Superior temporal gyrus (tissue), 1 donor: ENCODE measurements around the gene DHX38.
A peak's percentile ranks its signal among the peaks of the same experiment; 100 is the strongest.

Experiments used
- DNase-seq: peaks from one replicate; pipeline ENCODE4 v3.0.0-alpha.2; 2016; ENCODE audit errors: extremely low spot score

Gene DHX38

DNA sequence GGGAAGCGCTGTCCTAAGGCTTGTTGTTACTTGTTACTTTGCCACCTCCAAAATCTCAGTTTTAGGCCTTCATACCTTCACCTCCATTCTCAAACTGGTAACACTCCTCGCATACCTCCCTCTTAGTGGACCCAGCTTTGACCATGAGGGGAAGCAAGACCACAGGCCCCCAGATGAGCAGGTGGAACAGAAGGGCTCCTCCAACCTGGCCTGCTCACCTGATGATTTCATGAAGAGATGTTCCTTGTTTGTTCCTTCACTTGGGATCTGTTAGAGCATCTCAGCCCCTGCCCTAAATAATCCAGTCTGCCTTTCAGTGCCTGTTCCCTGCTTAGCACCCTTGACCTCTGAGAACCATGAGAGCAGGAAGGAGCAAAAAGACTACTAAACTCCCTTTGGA, 28.7 kb downstream of the DHX38 start:
- no peak for DNase-seq

DNA sequence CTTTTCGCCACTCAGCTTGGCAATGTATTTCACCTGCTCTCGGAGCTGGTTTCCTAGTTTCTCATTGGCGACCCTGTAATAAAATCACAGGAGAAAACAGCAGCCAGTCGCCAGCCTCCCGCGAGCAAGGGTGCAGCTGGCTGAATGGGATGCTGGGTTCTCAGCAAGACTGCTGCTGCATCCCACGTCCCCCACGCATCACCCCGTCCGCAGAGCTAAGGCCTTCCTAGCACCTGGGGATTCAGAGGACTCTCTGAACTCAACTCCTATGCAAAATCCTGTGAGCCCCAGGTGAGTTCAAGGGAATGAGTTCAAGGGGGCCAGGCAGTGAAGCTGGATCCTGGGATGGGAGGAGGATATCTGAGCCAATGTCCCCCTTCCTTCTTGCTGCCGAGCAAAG, 29.3 kb downstream of the DHX38 start:
- DNase-seq: no peak

- DNase-seq: no peak
Measured at GRCh38 chr16:72123426-72123825, 29.8 kb downstream of the DHX38 start.

- DNase-seq: no peak
Measured at GRCh38 chr16:72124148-72124547, 30.5 kb downstream of the DHX38 start.

- DNase-seq: peak; percentile 86
Measured at GRCh38 chr16:72124761-72125634, 31.4 kb downstream of the DHX38 start.

GRCh38 chr16:72125635-72126428, 32.2 kb downstream of the DHX38 start:
- no peak for DNase-seq

DNA sequence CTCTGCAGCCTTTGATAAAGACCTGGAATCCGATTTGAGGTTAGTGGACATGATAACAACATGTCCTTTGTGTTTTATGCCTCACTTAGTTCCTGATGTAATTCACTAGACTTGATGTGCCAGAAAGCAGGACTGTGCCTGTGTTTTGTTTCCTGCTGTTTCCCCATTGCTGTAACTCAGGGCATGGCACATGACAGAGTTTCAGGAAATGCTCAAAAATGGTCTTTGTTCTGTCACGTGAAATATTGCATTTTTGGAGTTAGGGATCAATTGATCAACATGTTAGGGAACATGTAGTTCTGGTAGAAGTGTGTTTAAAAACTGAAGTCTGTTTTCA, 32.8 kb downstream of the DHX38 start:
- DNase-seq: peak; percentile 18

- no peak for DNase-seq
Measured at GRCh38 chr16:72128701-72129100, 35.1 kb downstream of the DHX38 start.

DNA sequence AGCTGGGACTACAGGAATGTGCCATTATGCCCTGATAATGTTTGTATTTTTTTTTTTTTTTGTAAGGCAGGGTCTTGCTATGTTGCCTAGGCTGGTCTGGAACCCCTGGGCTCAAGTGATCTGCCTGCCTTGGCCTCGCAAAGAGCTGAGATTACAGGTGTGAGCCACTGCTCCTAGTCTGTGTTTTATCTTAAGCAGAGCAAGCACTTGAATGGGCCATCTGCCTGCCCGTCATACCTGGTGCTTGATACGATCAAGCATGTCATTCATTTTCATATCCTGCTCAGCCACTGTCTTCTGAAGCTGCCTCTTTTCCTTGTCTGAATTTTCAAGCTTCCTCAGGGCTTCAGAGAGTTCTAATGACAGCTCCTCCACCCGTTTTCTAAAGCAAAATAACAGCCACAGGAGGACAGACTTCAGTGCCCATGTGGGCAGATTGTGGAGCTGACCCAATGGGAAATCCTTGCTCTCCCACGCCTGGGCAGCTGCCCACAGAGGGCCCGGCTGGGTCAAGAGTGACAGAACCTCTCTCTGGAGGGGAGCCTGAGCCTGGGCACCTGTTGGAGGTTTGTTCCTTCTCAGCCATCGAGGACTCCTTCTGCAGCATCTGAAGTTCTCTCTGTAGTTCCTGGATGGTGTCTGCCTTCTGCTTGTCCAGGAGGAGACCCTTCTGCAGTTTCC, 36.5 kb downstream of the DHX38 start:
- DNase-seq: no peak

- DNase-seq: no peak
Measured at GRCh38 chr16:72131036-72131435, 37.4 kb downstream of the DHX38 start.

DNA sequence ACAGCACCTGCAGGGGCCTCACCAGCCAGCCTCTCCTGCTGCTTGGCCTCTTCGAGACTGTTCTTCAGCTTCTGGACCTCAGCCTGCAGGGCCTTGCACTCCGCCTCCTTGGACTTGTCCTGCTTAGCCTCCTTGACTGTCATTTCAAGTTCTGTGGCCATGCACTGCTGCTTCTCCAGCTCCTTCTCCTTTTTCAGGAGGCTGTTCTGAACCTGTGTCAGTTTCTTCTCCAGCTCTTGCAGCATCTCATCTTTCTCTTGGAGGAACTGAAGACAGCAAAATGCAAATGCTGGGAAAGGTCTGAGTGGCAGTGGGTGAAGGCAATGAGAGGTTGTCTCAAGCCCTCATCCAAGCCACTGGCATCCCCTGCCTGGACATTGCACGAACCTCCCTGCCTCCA, 39.1 kb downstream of the DHX38 start:
- DNase-seq: no peak

GRCh38 chr16:72134507-72134906, 40.9 kb downstream of the DHX38 start:
- no peak for DNase-seq

DNA sequence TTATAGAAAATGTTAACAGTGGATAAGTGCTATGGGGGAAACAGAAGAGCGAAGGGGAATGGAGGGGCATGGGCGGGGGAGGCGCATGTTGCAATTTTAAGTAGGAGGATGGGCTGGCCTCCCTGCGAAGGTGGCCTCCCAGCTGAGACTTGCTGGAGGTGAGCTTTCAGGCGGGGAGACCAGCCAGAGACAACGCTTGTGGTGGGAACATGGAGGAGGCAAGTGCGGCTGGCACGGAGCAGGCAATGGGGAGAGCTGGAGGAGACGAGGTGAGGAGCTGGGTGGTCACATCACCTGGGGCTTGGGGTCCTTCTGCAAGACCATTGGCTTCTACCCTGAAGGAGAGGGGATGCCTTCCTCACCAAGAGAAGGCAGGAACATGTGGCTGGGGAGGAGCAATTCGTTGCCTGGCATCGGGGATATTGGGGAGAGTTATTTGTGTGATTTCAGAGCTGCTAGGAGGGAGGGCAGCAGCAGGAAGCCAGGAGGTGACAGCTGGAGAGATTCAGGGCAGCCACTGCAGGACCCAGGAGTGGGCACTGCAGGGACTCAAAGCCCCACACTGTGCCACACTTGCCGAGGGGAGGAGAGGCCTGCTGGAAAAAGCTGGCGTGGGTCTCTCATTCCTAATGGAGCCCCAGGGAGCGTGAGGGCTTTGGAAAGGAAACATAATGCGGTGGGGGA, 43.9 kb downstream of the DHX38 start:
- DNase-seq: no peak

- DNase-seq: no peak
Measured at GRCh38 chr16:72138064-72138572, 44.5 kb downstream of the DHX38 start.

- no peak for DNase-seq
Measured at GRCh38 chr16:72139908-72140307, 46.3 kb downstream of the DHX38 start.

- no peak for DNase-seq
Measured at GRCh38 chr16:72142476-72142875, 48.8 kb downstream of the DHX38 start.

- DNase-seq: no peak
Measured at GRCh38 chr16:72149676-72150464, 56.2 kb downstream of the DHX38 start.

DNA sequence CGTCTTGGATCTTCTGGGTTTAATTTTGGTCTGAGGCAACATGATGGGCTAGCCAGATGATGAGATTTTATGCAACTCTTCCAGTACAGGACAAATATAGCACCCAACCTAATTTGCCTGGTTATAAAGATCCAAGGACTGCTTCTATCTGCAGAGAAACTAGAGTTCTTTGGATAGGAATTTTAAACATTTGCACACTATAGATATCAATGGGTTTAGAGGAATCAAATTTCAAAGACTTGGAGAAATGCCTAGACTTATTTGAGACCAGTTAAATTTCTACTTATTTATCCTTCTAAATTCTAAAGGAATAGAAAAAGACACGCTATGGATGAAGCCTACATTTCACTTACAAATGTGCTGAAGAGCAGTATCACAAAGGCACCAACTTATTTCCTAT, 65.7 kb downstream of the DHX38 start:
- no peak for DNase-seq

DNA sequence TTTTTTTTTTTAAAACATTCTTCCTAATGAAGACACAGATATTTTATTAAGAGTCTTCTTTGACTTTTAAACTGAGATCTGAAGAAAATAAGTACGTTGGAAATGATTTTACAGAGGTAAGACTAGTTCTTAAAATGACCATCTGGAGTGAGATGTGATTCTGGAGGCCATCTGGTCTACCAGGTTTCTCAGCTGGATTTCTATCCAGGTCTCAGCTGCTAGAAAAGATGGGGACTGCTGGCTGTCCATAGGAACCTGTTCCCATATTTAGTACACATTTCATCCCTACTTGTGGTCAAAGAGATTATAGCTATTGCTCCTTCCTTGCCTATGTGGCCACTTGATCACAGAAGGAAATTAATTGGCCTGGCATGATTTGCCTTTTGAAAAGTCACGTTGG, 66.2 kb downstream of the DHX38 start:
- no peak for DNase-seq

GRCh38 chr16:72162105-72162692, 68.6 kb downstream of the DHX38 start:
- no peak for DNase-seq
